Mesendoderm (in vitro differentiated cells): ENCODE results near the gene SLITRK4. TPM values are rescaled to one million over a fixed set of nuclear protein-coding genes. Genes with fewer than 3 reads are reported as not detected.
A peak's percentile ranks its signal among the peaks of the same experiment; 100 is the strongest.

Experiments
- DNase-seq: peaks from one replicate; pipeline ENCODE4 v3.0.0; 2013
- H2AK5ac ChIP-seq: 2 replicates; pipeline ENCODE4 v1.6.1; 2013; ENCODE audit warnings: low read length, inconsistent platforms
- H2BK120ac ChIP-seq: 2 replicates; pipeline ENCODE4 v1.6.1; 2013; ENCODE audit warnings: low read depth, mild to moderate bottlenecking, low read length, moderate library complexity, mixed read lengths
- H2BK15ac ChIP-seq: replicated peaks from 2 replicates; pipeline ENCODE4 v1.6.1; 2013; ENCODE audit warnings: low read depth, mild to moderate bottlenecking, moderate library complexity
- H2BK5ac ChIP-seq: 2 replicates; pipeline ENCODE4 v1.6.1; 2013; ENCODE audit warnings: low read length, inconsistent platforms
- H3K18ac ChIP-seq: 2 replicates; pipeline ENCODE4 v1.6.1; 2013; ENCODE audit warnings: mild to moderate bottlenecking, low read length, mixed read lengths
- H3K23ac ChIP-seq: one replicate; pipeline ENCODE4 v1.6.1; 2013; ENCODE audit warnings: low read length
- H3K27ac ChIP-seq: 2 replicates; pipeline ENCODE4 v1.5.1; 2013; ENCODE audit warnings: low read depth, mild to moderate bottlenecking, inconsistent platforms, low read length, moderate library complexity
- H3K27me3 ChIP-seq: 2 replicates; pipeline ENCODE4 v1.6.1; 2013; ENCODE audit warnings: low read length, control low read depth, mild to moderate bottlenecking, inconsistent platforms; ENCODE audit not compliant: insufficient read depth, poor library complexity
- H3K36me3 ChIP-seq: 2 replicates; pipeline ENCODE4 v1.6.1; 2013; ENCODE audit warnings: low read length, inconsistent platforms; ENCODE audit not compliant: control insufficient read depth, insufficient read depth
- H3K4ac ChIP-seq: one replicate; pipeline ENCODE4 v1.6.1; 2013; ENCODE audit warnings: low read depth, mild to moderate bottlenecking, low read length, moderate library complexity
- H3K4me1 ChIP-seq: 2 replicates; pipeline ENCODE4 v1.6.1; 2013; ENCODE audit warnings: low read depth, low read length, inconsistent platforms; ENCODE audit not compliant: control insufficient read depth
- H3K4me2 ChIP-seq: 2 replicates; pipeline ENCODE4 v1.6.1; 2013; ENCODE audit warnings: low read length
- H3K4me3 ChIP-seq: 2 replicates; pipeline ENCODE4 v1.5.1; 2013; ENCODE audit warnings: mild to moderate bottlenecking, low read length
- H3K56ac ChIP-seq: one replicate; pipeline ENCODE4 v1.6.1; 2013; ENCODE audit warnings: low read length
- H3K79me1 ChIP-seq: 2 replicates; pipeline ENCODE4 v1.6.1; 2013; ENCODE audit warnings: low read length, inconsistent platforms
- H3K79me2 ChIP-seq: 2 replicates; pipeline ENCODE4 v1.6.1; 2013; ENCODE audit warnings: mild to moderate bottlenecking, low read length; ENCODE audit not compliant: control insufficient read depth, insufficient read depth
- H3K9ac ChIP-seq: 2 replicates; pipeline ENCODE4 v1.6.1; 2013; ENCODE audit warnings: low read length, inconsistent platforms
- H4K5ac ChIP-seq: one replicate; pipeline ENCODE4 v1.6.1; 2013; ENCODE audit warnings: low read length
- H4K8ac ChIP-seq: one replicate; pipeline ENCODE4 v1.6.1; 2013; ENCODE audit warnings: low read depth, mild to moderate bottlenecking, control low read depth, low read length, moderate library complexity
- WGBS: extraction: QIAGEN DNeasy Blood & Tissue Kit; methylation state at CpG from one replicate; pipeline ENCODE4 v1.1.7; 2013; ENCODE audit warnings: low lambda C conversion rate, missing lambda C conversion rate; ENCODE audit not compliant: insufficient coverage; ENCODE audit errors: extremely low coverage; 5-methylcytosine and 5-hydroxymethylcytosine counted together
- polyA plus RNA-seq, 2 experiments: library from polyadenylated mRNA; stranded (reverse); fragments of 200-250 nt; gene quantifications; one replicate each; pipeline ENCODE4 v1.2.3, GENCODE V29; 2013

SLITRK4 gene, protein sequence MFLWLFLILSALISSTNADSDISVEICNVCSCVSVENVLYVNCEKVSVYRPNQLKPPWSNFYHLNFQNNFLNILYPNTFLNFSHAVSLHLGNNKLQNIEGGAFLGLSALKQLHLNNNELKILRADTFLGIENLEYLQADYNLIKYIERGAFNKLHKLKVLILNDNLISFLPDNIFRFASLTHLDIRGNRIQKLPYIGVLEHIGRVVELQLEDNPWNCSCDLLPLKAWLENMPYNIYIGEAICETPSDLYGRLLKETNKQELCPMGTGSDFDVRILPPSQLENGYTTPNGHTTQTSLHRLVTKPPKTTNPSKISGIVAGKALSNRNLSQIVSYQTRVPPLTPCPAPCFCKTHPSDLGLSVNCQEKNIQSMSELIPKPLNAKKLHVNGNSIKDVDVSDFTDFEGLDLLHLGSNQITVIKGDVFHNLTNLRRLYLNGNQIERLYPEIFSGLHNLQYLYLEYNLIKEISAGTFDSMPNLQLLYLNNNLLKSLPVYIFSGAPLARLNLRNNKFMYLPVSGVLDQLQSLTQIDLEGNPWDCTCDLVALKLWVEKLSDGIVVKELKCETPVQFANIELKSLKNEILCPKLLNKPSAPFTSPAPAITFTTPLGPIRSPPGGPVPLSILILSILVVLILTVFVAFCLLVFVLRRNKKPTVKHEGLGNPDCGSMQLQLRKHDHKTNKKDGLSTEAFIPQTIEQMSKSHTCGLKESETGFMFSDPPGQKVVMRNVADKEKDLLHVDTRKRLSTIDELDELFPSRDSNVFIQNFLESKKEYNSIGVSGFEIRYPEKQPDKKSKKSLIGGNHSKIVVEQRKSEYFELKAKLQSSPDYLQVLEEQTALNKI
- 3.3 TPM for polyA plus RNA-seq (2013, experiment 1 of 2)
- 3.2 TPM for polyA plus RNA-seq (2013, experiment 2 of 2)

DNA sequence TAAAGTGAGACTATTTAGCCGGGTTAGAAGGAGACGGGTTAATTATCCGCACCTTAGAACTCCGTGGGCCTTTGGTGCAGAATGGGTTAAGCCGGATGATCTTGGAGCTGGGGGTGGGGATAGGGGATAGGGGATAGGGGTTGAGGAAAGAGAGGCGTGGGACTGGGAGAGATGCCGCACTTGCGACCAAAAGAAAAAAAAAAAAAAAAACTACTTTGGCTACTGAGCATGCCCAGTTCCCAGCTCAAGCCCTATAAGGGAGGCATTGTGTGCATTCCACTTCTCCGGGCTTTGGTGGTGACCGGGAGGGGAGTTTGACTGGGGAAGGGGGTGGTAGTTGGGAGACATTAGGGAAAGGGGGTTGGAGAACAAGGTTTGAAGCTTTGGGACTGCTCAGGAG is at the start of gene SLITRK4:
Gene SLITRK4 (minus strand): TSS at position 187 of the 400 bp plus-strand sequence. CDS start 4,993 bp downstream, outside the sequence.
- no peaks in the 10 kb centered on the region for H3K36me3 ChIP-seq
- H4K8ac ChIP-seq: no peak within 1 kb of the TSS
- no peaks in the 10 kb centered on the region for H3K79me2 ChIP-seq
- no peak within 1 kb of the TSS for H3K4ac ChIP-seq
- H3K4me3 ChIP-seq: peak within 1 kb of the TSS; percentile 57
- H3K4me1 ChIP-seq: no peaks in the 10 kb centered on the region
- H3K23ac ChIP-seq: no peak within 1 kb of the TSS
- H2BK120ac ChIP-seq: no peak within 1 kb of the TSS
- H3K27ac ChIP-seq: peak within 1 kb of the TSS; percentile 60
- H3K79me1 ChIP-seq: no peaks in the 10 kb centered on the region
- peak within 1 kb of the TSS; percentile 45 for H3K9ac ChIP-seq
- WGBS: no CpG with 5 or more reads among the region's 10 CpGs
- peak within 1 kb of the TSS; percentile 68 for H3K18ac ChIP-seq
- H2AK5ac ChIP-seq: no peak within 1 kb of the TSS
- no peak within 1 kb of the TSS for H4K5ac ChIP-seq
- DNase-seq: peak; percentile 95
- H3K56ac ChIP-seq: peak within 1 kb of the TSS; percentile 60
- peak within 1 kb of the TSS; percentile 40 for H3K4me2 ChIP-seq
- H2BK5ac ChIP-seq: no peak within 1 kb of the TSS
- H3K27me3 ChIP-seq: no peaks in the 10 kb centered on the region
- peak within 1 kb of the TSS; percentile 25 for H2BK15ac ChIP-seq

DNA sequence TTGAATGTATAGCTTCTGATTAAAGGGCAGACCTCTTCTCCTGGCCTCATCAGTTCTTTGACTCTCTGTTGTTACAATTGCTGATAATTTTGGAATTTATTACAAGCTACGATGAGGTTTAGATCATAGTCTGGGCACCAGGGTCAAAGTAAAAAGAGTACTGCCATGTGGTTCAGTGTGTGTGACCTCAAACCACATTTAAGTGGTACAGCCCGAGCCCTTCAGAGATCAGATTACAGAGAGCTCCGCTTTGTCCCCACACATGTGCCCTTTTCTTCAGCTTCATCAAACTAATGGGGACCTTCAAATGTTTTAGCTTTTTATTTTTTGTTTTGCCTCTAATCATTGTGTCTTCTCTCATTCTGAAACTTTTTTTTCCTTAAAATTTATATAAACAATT is 47.6 kb upstream of the SLITRK4 start:
- no CpG with 5 or more reads among the region's 3 CpGs for WGBS
- Histone ChIP-seq H3K79me1 (no peaks in the 10 kb centered on the region), H2BK120ac (no peak overlapping the region), H3K18ac (no peak overlapping the region), H2BK5ac (no peak overlapping the region), H4K8ac (no peak overlapping the region), H3K23ac (no peak overlapping the region), H3K27me3 (no peaks in the 10 kb centered on the region), H4K5ac (no peak overlapping the region), H3K4ac (no peak overlapping the region), H3K56ac (no peak overlapping the region), H2AK5ac (no peak overlapping the region), H2BK15ac (no peak overlapping the region), H3K4me1 (no peaks in the 10 kb centered on the region), H3K27ac (no peak overlapping the region), H3K4me2 (no peak overlapping the region), H3K36me3 (no peaks in the 10 kb centered on the region), H3K9ac (no peak overlapping the region), H3K4me3 (no peak overlapping the region), H3K79me2 (no peaks in the 10 kb centered on the region)
- no peak for DNase-seq

DNA sequence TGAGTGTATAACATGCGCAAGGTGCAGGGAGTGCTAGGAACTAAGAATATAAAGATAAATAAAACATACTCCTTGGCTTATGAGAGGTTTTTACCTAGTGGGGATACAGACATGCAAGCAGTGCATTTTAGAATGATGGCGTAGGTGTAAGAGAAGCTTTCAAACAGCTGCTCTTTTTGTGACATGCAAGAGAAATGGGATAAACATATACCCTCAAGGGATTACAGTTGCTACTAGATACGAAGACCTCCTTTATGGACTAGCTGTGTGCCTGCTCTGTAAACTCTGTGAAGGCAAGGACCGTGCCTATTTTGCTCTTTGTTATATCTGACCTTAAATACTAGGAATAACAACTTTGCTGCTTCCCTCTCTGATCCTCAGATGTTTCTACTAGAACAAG is 39.0 kb upstream of the SLITRK4 start:
- H3K79me1 ChIP-seq: no peaks in the 10 kb centered on the region
- H3K18ac ChIP-seq: no peak overlapping the region
- no peak overlapping the region for H3K4me3 ChIP-seq
- H3K36me3 ChIP-seq: no peaks in the 10 kb centered on the region
- no peak overlapping the region for H2BK5ac ChIP-seq
- DNase-seq: no peak
- no peak overlapping the region for H3K27ac ChIP-seq
- H3K79me2 ChIP-seq: no peaks in the 10 kb centered on the region
- H3K4ac ChIP-seq: no peak overlapping the region
- no peak overlapping the region for H2AK5ac ChIP-seq
- no peak overlapping the region for H4K8ac ChIP-seq
- H3K9ac ChIP-seq: no peak overlapping the region
- H3K23ac ChIP-seq: no peak overlapping the region
- WGBS: no CpG with 5 or more reads among the region's 4 CpGs
- no peak overlapping the region for H4K5ac ChIP-seq
- H2BK120ac ChIP-seq: no peak overlapping the region
- H2BK15ac ChIP-seq: no peak overlapping the region
- no peaks in the 10 kb centered on the region for H3K27me3 ChIP-seq
- no peaks in the 10 kb centered on the region for H3K4me1 ChIP-seq
- H3K4me2 ChIP-seq: no peak overlapping the region
- H3K56ac ChIP-seq: no peak overlapping the region

DNA sequence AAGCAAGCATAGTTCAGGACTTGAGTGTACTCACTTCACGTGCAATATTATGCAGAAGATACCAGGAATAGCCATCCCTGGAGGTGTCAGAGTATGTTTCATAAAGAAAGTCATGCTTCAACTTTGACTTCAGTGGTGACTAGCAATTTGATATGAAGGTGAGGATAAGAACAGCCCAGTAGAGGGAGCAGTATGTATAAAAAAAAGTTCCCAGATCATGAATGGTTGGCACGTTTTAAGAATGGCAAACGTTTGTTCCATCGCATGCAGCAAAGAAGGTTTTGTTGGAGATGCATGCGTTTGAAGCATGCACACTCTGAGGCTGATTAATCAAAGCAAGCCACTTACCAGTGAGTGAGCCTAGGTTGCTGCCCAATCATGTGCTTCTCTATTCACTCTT is 33.5 kb upstream of the SLITRK4 start:
- Histone ChIP-seq H3K18ac (no peak overlapping the region), H2AK5ac (no peak overlapping the region), H3K4ac (no peak overlapping the region), H2BK120ac (no peak overlapping the region), H2BK5ac (no peak overlapping the region), H3K79me1 (no peaks in the 10 kb centered on the region), H3K79me2 (no peaks in the 10 kb centered on the region), H3K4me1 (no peaks in the 10 kb centered on the region), H3K4me2 (no peak overlapping the region), H4K8ac (no peak overlapping the region), H3K56ac (no peak overlapping the region), H3K9ac (no peak overlapping the region), H3K23ac (no peak overlapping the region), H3K36me3 (no peaks in the 10 kb centered on the region), H2BK15ac (no peak overlapping the region), H3K27me3 (no peaks in the 10 kb centered on the region), H3K4me3 (no peak overlapping the region), H4K5ac (no peak overlapping the region), H3K27ac (no peak overlapping the region)
- peak; percentile 17 for DNase-seq
- WGBS: no CpG with 5 or more reads among the region's 5 CpGs

DNA sequence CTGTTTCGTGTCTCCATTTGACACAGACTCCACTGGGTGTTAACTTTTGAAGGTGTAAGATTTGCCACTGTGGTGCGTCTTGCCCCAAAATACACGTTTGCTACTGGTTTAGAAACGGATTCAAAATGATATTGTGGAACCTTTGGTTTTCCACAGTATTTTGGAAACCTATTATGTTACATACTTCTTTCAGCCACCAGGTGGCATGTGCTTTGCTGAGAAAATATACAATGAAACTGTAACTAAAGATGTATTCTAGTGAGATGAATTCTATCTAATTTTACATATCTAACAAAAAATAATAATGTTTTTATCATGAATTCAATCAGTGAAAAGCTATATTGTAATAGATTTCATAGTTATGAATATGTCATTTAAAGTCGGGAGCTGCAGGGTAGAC is 28.4 kb upstream of the SLITRK4 start:
- Histone ChIP-seq H3K36me3 (no peaks in the 10 kb centered on the region), H2AK5ac (no peak overlapping the region), H3K18ac (no peak overlapping the region), H3K27me3 (no peaks in the 10 kb centered on the region), H3K4ac (no peak overlapping the region), H2BK15ac (no peak overlapping the region), H3K4me2 (no peak overlapping the region), H3K4me1 (no peaks in the 10 kb centered on the region), H3K79me1 (no peaks in the 10 kb centered on the region), H4K5ac (no peak overlapping the region), H3K27ac (no peak overlapping the region), H4K8ac (no peak overlapping the region), H3K9ac (no peak overlapping the region), H3K56ac (no peak overlapping the region), H2BK5ac (no peak overlapping the region), H3K79me2 (no peaks in the 10 kb centered on the region), H2BK120ac (no peak overlapping the region), H3K4me3 (no peak overlapping the region), H3K23ac (no peak overlapping the region)
- no CpG with 5 or more reads among the region's 5 CpGs for WGBS
- peak; percentile 18 for DNase-seq
